ENCODE results near the gene TMPRSS6.

DNA sequence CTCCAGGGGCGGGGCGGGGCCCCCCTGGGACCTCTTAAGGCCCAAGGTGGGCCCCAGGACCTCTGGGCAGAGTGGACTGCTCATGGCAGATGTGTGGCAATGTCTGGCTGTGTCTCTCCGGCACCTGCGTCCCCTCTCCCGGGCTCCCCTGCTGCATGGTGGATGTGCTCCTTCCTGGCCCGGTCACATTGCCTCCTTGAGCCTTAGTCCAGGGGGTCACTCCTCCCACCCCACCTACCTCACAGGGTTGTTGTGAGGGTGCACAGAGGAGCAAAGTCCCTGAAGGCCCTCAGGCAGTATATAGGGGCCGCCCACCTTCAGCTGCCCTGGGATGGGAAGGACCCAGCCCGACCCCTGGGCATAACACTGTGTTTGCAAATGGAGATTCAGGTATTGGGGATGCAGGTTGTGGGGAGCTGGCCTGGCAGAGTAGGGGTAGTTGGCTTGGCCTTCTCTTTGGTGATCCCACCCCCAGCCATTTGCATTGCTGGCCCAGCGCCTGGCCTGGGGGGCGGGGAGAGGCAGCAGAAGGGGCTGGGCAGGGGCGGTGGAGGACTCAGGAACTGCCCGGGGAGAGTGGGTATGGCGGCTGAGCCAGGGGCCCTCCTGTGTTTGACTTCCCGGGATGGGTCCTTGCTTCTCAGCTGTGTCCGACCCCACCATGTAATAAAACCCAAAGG is 46.7 kb downstream of the TMPRSS6 start:
- TF ChIP-seq POLR2AphosphoS5 (IDR thresholded peaks at IDR 0.05) (no peak), POLR2A (IDR thresholded peaks at IDR 0.05) (no peak), EP300 (IDR thresholded peaks at IDR 0.05; ENCODE audit: low read depth) (no peak)
- TF ChIP-seq, protein P1, sequence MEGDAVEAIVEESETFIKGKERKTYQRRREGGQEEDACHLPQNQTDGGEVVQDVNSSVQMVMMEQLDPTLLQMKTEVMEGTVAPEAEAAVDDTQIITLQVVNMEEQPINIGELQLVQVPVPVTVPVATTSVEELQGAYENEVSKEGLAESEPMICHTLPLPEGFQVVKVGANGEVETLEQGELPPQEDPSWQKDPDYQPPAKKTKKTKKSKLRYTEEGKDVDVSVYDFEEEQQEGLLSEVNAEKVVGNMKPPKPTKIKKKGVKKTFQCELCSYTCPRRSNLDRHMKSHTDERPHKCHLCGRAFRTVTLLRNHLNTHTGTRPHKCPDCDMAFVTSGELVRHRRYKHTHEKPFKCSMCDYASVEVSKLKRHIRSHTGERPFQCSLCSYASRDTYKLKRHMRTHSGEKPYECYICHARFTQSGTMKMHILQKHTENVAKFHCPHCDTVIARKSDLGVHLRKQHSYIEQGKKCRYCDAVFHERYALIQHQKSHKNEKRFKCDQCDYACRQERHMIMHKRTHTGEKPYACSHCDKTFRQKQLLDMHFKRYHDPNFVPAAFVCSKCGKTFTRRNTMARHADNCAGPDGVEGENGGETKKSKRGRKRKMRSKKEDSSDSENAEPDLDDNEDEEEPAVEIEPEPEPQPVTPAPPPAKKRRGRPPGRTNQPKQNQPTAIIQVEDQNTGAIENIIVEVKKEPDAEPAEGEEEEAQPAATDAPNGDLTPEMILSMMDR (IDR thresholded peaks at IDR 0.05), result no peak

All from transverse colon (tissue), 4 donors.